Measurements from ENCODE around the gene PODN. TPM values are rescaled to one million over a fixed set of nuclear protein-coding genes. Genes with fewer than 3 reads are reported as not detected.

PODN gene
- total and polyA plus RNA-seq, 8 donors = 8.3 to 356 (median 33.5) TPM

DNA sequence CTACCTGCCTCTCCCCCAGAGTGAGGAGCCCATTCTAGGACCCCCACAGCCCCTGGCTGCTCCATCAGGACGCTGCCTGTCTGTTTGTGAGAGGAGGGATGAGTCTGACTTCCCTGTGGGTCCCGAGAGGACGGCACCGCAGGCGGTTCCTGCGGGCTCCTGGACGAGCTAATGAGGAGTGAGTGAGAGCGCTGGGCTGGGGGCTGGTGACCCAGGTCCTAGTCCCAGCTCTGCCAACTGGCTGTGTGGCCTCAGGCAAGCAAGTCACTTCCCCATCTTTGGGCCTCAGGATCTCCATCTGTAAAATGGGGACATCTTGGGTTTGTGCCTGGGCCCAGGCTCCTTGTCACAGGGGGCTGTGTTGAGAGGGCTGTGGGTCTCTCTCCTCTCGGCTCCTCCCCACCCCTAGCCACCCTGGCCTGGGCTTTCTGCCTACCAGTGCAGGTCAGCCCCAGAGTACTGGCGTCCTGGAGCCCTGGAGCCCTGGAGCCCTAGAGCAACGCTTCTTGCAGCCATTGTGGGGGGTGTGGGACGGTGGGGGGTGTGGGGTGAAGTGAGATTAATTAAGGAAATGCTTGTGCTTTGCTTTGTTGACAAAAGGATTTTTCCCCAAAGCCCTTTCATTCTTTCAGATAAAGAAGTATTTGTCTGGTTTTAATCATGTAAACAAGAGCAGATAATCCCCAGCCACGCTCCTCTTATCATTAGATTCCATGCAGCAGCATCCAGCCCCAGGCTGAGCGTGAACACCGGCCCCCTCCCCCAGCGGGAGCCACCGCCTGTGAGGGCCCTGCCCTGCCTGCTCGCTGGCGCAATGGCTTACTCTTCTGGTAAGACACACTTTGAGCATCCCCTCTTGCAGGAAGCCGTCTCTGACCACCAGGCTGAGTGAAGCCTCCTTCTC, 53.6 kb downstream of the PODN start:
- H3K27ac ChIP-seq = peak overlapping the region in 2 of 5 donors; percentile 11 to 15
- no peaks in the 10 kb centered on the region for H3K36me3 ChIP-seq
- H3K4me1 ChIP-seq = peaks cover 26 to 50% (median 35%) of the 10 kb centered on the region in 4 donors
- 39 to 51% (median 46%) methylated on average over 16 to 20 of the region's 20 CpGs for WGBS, 5 donors
- TF ChIP-seq POLR2A (IDR thresholded peaks at IDR 0.05) = no peak
- TF ChIP-seq POLR2AphosphoS5 (IDR thresholded peaks at IDR 0.05) = peak in 2 of 3 donors; percentile 5 to 33
- TF ChIP-seq CTCF (IDR thresholded peaks at IDR 0.05) = no peak
- H3K4me3 ChIP-seq = no peak overlapping the region
- H3K27me3 ChIP-seq = no peaks in the 10 kb centered on the region
- peaks cover 0 to 6% (median 0%) of the 10 kb centered on the region in 4 donors for H3K9me3 ChIP-seq
- peak; percentile 50 to 84 for DNase-seq
- intact Hi-C loops (cut with DNase I; ENCODE audit: low total_unique reads) = no loop called here

DNA sequence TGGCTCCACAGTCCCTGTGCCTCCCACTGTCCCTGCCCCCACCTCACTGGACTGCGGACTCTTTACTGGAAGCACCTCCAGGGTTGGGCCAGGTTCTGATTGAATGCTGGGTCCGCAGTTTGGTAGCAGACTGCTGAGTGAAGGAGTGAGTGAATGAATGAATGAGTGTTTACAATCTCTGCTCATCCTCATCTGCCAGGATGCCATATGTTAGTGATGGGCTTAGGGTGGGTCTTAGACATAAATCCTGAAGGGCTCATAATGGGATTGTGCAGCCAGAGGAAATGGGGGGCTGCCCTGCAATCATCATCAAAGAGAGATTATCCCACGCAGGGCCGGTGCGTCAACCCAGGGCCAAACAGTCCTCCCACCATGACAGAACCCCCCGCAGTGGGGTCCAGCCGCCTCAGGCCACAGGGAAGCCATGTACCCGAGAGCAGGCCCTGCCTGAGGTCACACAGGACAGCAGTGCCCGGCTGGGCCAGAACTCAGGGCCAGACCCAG, 54.3 kb downstream of the PODN start:
- no peak for DNase-seq
- Histone ChIP-seq H3K27ac (peak overlapping the region in 1 of 5 donors; percentile 5), H3K4me1 (peaks cover 24 to 50% (median 33%) of the 10 kb centered on the region in 4 donors), H3K27me3 (no peaks in the 10 kb centered on the region), H3K4me3 (no peak overlapping the region), H3K36me3 (no peaks in the 10 kb centered on the region), H3K9me3 (peaks cover 0 to 6% (median 0%) of the 10 kb centered on the region in 4 donors)
- TF ChIP-seq POLR2AphosphoS5 (IDR thresholded peaks at IDR 0.05) (no peak), CTCF (IDR thresholded peaks at IDR 0.05) (no peak), POLR2A (IDR thresholded peaks at IDR 0.05) (no peak), EP300 (IDR thresholded peaks at IDR 0.05) (no peak)
- 57 to 85% (median 68%) methylated on average over 8 to 9 of the region's 9 CpGs for WGBS, 5 donors
- intact Hi-C loops (cut with DNase I; ENCODE audit: low total_unique reads) = no loop called here

DNA sequence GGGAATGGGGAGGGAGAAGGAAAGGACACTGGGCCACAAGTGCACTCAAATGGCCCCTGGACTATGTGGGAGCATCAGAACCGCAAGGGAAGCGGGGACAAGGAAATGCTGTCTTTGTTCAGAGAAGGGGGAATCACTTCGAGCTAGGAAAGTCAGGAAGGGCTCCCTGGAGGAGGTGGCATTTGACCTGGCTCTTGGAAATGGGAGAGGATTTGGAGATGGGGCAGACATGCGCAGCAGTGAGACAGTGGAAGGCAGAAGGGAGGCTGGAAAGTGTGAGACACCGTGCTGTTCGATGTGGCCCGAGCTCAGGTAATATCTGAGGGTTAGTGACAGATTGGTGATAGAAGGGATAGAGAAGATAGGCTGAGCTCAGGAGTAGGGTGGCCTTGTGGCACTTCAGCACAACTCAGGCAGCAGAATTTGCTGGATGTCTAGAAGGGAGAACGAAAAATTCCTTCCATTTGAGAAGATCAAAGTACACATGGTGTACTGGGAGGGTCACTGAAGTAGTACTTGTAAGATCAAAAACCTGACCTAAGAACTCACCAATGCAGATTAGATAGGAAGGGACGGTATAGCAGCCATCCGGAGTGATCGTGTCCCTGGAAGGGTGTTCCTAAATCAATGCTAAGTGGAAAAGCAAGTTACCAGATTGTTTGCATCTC, 55.1 kb downstream of the PODN start:
- Histone ChIP-seq H3K9me3 (peaks cover 0 to 5% (median 0%) of the 10 kb centered on the region in 4 donors), H3K4me3 (no peak overlapping the region), H3K36me3 (no peaks in the 10 kb centered on the region), H3K4me1 (peaks cover 25 to 50% (median 34%) of the 10 kb centered on the region in 4 donors), H3K27ac (no peak overlapping the region), H3K27me3 (no peaks in the 10 kb centered on the region)
- 79 to 89% (median 82%) methylated on average over 11 of the region's 11 CpGs for WGBS, 5 donors
- TF ChIP-seq EP300 (IDR thresholded peaks at IDR 0.05) (no peak), POLR2AphosphoS5 (IDR thresholded peaks at IDR 0.05) (no peak), POLR2A (IDR thresholded peaks at IDR 0.05) (no peak), CTCF (IDR thresholded peaks at IDR 0.05) (no peak)
- DNase-seq = no peak
- intact Hi-C loops (cut with DNase I; ENCODE audit: low total_unique reads) = no loop called here

DNA sequence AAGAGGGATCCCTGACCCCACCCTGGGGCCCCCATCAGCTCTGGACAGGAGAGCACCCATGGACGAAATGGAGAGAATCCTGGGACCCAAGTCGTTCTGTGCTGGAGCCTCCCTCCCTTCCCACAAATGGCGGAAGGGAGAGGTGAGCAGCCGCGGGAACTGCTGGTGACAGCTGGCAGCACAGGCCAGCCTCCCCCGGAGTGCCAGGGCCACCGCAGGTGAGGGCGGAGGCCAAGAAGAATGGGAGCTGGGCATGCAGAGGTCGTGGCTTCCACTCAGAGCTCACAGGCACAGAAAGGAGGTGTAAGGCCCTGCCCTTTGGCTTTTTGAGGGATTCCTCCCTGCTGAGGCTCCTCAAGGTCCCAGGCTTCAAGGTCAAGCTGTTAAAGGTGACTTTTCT, 55.8 kb downstream of the PODN start:
- intact Hi-C loops (cut with DNase I; ENCODE audit: low total_unique reads) = no loop called here
- H3K36me3 ChIP-seq = no peaks in the 10 kb centered on the region
- no peak for TF ChIP-seq POLR2AphosphoS5 (IDR thresholded peaks at IDR 0.05)
- no peak for TF ChIP-seq POLR2A (IDR thresholded peaks at IDR 0.05)
- TF ChIP-seq EP300 (IDR thresholded peaks at IDR 0.05) = no peak
- no peak for TF ChIP-seq CTCF (IDR thresholded peaks at IDR 0.05)
- no peak overlapping the region for H3K4me3 ChIP-seq
- DNase-seq = no peak
- no peak overlapping the region for H3K27ac ChIP-seq
- H3K4me1 ChIP-seq = peaks cover 28 to 52% (median 41%) of the 10 kb centered on the region in 4 donors
- no peaks in the 10 kb centered on the region for H3K27me3 ChIP-seq
- H3K9me3 ChIP-seq = no peaks in the 10 kb centered on the region
- WGBS, 5 donors = 77 to 94% (median 90%) methylated on average over 9 of the region's 9 CpGs

All from stomach (tissue), 9 donors.